HG02870 (cell line): ENCODE measurements around the gene RAN.
A peak's percentile ranks its signal among the peaks of the same experiment; 100 is the strongest.
"Not testable (repeated sequence)": the region's sequence is repeated elsewhere in the genome, so short reads cannot be mapped to it uniquely, and the experiment has no call there.

Experiments used
- ATAC-seq: cut with Tn5 transposase; IDR thresholded peaks from one replicate; pipeline ENCODE4 v1.9.1; 2021; ENCODE audit warnings: mild to moderate bottlenecking, moderate library complexity; ENCODE audit not compliant: unreplicated experiment

Gene RAN

GRCh38 chr12:130849561-130850417 lies 22.1 kb upstream of the RAN start:
- ATAC-seq = no peak

- no peak for ATAC-seq
Measured at GRCh38 chr12:130850418-130851021, 21.3 kb upstream of the RAN start.

DNA sequence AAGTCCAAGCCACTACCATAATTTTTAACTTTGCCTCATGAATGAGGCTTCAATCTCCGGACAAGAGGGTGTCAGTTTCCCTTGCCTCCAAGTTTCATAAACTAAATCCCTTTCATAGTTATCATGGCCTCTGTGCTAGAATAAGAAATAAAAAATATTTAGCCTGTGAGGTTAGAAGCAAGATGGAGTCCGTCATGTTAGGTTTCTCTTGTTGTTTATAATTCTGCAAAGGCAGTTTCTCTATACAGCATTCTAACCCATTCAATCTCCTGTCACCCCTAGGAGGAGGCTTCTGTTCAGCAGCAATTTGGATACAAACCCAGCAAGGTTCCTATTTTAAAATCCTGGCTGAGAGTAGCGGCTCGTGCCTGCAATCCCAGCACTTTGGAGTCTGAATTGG lies 15.8 kb upstream of the RAN start:
- no peak for ATAC-seq

DNA sequence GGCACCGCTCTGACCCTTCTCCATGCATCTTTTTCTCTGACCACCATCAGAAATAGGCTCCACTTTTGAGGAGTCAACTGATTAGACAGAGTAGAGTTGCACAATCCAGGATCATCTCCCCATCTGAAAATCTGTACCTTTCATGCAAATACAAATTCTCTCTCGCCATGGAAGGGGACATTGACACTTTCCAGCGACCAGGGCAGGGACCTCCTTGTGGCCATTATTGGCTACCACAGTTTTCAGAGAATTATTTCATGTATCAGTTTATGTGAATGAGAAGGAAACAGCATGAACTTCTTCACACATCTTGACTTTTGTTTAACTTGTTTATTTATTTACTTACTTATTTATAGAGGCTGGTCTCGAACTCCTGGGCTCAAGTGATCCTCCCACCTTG lies 13.8 kb upstream of the RAN start:
- ATAC-seq = no peak

DNA sequence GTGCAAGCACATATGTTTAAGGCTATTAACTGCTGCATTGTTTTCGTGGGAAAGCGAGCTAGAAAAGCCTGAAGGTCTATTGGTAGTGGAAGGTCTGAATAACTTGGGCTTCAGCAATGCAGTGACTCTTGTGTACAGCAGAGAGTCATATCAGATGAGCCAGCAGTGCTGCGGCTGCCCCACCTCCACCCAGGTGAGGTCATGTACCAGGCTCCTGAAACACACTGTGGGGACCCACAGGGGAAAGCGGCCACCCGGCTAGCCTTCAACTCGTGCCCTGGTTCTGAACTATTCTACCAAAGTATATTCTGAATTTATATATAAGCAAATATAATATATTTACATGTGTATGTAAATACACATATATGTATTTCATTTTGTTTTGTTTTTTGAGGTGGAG lies 12.7 kb upstream of the RAN start:
- ATAC-seq = no peak

- ATAC-seq = no peak
Measured at GRCh38 chr12:130860311-130860710, 11.6 kb upstream of the RAN start.

GRCh38 chr12:130862161-130862560 lies 9.7 kb upstream of the RAN start:
- ATAC-seq = no peak

- not testable (repeated sequence) for ATAC-seq
Measured at GRCh38 chr12:130862771-130863170, 9.1 kb upstream of the RAN start.

DNA sequence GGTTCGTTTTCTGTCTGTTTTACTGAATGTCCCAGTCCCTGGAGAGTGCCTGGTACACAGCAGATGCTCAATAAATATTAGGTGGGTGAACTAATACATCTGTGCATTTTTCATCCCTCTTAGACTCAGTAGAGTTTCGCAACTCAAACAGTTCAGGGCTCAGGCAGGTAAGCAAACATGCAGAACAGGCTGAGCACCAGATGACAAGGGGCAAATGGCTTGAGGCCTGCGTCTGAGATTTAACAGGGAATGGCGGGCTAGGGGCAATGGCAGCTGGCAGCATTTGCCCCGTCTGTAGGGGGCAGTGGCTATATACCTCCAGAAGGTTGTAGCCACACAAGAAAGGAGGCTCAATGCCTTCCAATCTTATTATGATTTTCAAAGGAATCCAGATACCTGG lies 8.6 kb upstream of the RAN start:
- ATAC-seq = no peak

- ATAC-seq = no peak
Measured at GRCh38 chr12:130868412-130868811, 3.5 kb upstream of the RAN start.

GRCh38 chr12:130870442-130871285 lies 1.2 kb upstream of the RAN start:
- ATAC-seq = peak; percentile 51

DNA sequence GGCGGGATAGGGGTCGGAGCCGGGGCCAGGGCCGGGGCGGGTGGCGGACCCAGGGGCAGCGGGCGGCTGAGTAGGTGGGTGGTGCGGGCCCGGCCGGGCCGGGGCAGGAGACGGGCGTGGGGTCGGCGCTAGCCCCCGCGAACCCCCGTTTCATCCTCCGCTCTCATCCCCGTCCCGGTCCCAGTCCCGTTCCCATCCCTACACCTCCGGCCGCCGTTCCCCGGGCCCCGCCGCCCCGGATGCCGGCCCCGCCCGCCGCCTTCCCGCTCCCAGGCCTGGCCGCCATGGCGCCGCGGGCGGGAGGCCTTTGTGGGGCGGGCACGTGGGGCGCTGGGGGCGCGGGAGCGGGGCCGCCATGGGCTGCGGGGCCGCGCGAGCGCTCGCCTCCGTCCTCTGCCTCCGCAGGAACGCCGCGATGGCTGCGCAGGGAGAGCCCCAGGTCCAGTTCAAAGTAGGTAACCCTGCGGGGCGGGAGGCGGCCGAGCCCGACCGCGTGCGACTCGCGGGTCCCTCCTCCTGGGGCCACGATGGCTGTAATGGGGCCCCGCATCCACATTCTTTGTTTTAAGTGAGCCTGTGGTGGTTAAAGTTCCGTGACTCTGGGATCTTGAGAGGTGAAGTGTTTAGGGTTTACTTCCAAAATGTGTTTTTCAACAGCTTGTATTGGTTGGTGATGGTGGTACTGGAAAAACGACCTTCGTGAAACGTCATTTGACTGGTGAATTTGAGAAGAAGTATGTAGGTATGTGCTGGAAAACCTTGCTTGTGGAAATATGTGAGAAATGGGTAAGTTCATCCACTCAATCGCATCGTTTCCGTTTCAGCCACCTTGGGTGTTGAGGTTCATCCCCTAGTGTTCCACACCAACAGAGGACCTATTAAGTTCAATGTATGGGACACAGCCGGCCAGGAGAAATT lies 572 bp downstream of the RAN start:
- ATAC-seq = peak; percentile 22

DNA sequence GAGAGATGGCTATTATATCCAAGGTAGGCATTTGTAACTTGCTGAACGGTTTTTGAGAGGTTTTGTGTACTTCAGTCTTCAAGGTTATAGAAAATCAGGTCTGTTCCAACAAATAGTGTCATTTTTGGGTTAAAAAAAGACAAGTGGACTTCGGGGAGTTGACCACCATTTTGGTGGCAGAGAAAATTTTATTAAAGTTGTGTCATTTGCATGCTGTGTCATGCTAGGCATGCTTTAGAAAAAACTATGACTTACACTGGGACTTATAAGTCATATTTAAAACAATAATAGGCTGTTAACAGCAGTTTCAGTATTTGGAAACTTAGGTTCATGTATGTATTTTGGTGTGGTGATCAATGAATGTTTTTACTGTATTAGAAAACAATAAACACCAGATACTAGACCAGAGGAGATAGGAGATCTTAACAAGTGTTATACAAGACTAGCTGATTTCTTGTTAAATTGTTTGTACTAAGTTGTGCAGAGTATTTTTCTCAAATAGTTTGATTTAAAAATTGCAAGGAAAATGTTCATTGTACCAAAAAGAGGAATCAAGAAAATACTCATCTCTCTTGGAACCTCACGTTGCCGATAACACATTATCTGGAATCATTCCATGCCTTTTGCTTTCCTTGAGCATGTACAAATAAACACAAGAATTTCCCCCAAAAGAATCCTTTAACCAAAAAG lies 1.4 kb downstream of the RAN start:
- no peak for ATAC-seq

- ATAC-seq = peak; percentile 22
Measured at GRCh38 chr12:130873825-130874224, 2.0 kb downstream of the RAN start.

GRCh38 chr12:130874696-130875095 lies 2.8 kb downstream of the RAN start:
- ATAC-seq = no peak

- ATAC-seq = no peak
Measured at GRCh38 chr12:130875193-130875592, 3.3 kb downstream of the RAN start.

GRCh38 chr12:130875708-130876107 lies 3.8 kb downstream of the RAN start:
- ATAC-seq = not testable (repeated sequence)

DNA sequence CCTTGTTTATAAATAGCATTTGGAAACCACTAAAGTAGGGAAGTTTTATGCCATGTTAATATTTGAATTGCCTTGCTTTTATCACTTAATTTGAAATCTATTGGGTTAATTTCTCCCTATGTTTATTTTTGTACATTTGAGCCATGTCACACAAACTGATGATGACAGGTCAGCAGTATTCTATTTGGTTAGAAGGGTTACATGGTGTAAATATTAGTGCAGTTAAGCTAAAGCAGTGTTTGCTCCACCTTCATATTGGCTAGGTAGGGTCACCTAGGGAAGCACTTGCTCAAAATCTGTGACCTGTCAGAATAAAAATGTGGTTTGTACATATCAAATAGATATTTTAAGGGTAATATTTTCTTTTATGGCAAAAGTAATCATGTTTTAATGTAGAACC lies 4.4 kb downstream of the RAN start:
- no peak for ATAC-seq

DNA sequence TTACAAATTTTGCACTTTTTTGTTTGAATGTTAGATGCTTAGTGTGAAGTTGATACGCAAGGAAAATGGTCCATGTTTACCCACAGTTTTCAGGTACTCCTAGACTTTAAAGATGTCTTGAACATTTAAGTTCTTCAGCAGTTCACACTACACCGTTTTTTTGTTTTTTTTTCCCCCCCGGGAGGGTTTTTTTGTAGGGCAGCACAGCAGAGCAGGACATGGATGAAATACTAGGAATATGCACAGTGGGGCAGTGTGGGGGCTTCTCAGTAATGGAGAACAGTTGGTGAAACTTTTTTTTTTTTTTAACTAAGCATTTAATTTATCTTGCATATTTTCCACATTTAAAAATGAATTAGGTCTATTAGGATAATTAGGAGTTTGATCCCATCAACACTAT lies 4.9 kb downstream of the RAN start:
- no peak for ATAC-seq

DNA sequence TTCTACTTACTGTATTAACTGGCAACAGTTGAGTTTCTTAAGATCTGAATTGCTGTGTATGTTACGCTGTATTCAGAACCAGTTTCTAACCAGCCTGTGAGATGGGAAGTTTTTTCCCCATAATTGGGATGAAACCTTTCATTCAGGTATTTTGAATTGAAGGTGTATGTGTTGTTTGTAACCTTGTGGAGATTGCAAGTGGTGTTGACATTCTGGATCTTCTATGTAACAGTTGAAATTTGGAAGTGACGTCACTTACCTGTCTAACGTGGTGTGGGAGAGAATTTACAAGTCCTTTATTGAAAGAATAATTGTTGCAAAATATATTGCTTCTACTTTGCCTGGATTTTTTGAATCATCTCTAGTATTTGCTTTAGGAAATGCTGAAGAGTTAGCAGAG lies 5.5 kb downstream of the RAN start:
- no peak for ATAC-seq
